GM12878 (cell line): ENCODE data around the gene CARD9.

Experiments
- RAD21 ChIP-seq: IDR thresholded peaks from 2 replicates; pipeline ENCODE4 v1.6.1; 2011; ENCODE audit warnings: mild to moderate bottlenecking, low read depth, low read length, moderate library complexity; ENCODE audit not compliant: insufficient read depth
- TCF12 ChIP-seq: IDR thresholded peaks from 2 replicates; pipeline ENCODE4 v1.6.1; 2011; ENCODE audit warnings: low read depth, mild to moderate bottlenecking, low read length

- TF ChIP-seq RAD21 (no peak), TCF12 (no peak)
Measured at GRCh38 chr9:136325358-136325757, 48.1 kb downstream of the CARD9 start.
